ENCODE results near the gene RIMS3.

The RIMS3 gene

GRCh38 chr1:40641601-40642242, 23.8 kb downstream of the RIMS3 start:
- no peak overlapping the region for H3K27ac ChIP-seq (ENCODE audit: low read length)
- H3K4me1 ChIP-seq (ENCODE audit: control insufficient read depth, insufficient read depth, low read length) = no peaks in the 10 kb centered on the region; the same call in 1 of the 2 replicates
- no peak for DNase-seq (ENCODE audit: low read depth, low spot score)
- H3K36me3 ChIP-seq (ENCODE audit: control insufficient read depth, insufficient read depth, low read length) = no peaks in the 10 kb centered on the region
- no peak overlapping the region for H3K4me3 ChIP-seq (ENCODE audit: low read length)
- WGBS (ENCODE audit: insufficient coverage, insufficient read length) = no CpG with 5 or more reads among the region's 18 CpGs
- H3K9me3 ChIP-seq (ENCODE audit: control insufficient read depth, insufficient read depth, low read length) = no peaks in the 10 kb centered on the region
- no peaks in the 10 kb centered on the region; the same call in 1 of the 2 replicates for H3K27me3 ChIP-seq (ENCODE audit: control insufficient read depth, insufficient read depth, low read length)

GRCh38 chr1:40640314-40641076, 25.0 kb downstream of the RIMS3 start:
- Histone ChIP-seq H3K4me3 (ENCODE audit: low read length) (no peak overlapping the region), H3K9me3 (ENCODE audit: control insufficient read depth, insufficient read depth, low read length) (no peaks in the 10 kb centered on the region), H3K27ac (ENCODE audit: low read length) (no peak overlapping the region), H3K4me1 (ENCODE audit: control insufficient read depth, insufficient read depth, low read length) (no peaks in the 10 kb centered on the region), H3K27me3 (ENCODE audit: control insufficient read depth, insufficient read depth, low read length) (no peaks in the 10 kb centered on the region; the same call in 1 of the 2 replicates), H3K36me3 (ENCODE audit: control insufficient read depth, insufficient read depth, low read length) (no peaks in the 10 kb centered on the region)
- no CpG with 5 or more reads among the region's 10 CpGs for whole genome bisulfite sequencing (ENCODE audit: insufficient coverage, insufficient read length)
- no peak for DNase-seq (ENCODE audit: low read depth, low spot score)

- WGBS (ENCODE audit: insufficient coverage, insufficient read length) = no CpG with 5 or more reads among the region's 8 CpGs
- Histone ChIP-seq H3K4me1 (ENCODE audit: control insufficient read depth, insufficient read depth, low read length) (no peaks in the 10 kb centered on the region), H3K27ac (ENCODE audit: low read length) (no peak overlapping the region), H3K36me3 (ENCODE audit: control insufficient read depth, insufficient read depth, low read length) (no peaks in the 10 kb centered on the region), H3K4me3 (ENCODE audit: low read length) (no peak overlapping the region), H3K27me3 (ENCODE audit: control insufficient read depth, insufficient read depth, low read length) (no peaks in the 10 kb centered on the region), H3K9me3 (ENCODE audit: control insufficient read depth, insufficient read depth, low read length) (no peaks in the 10 kb centered on the region)
- no peak for DNase-seq (ENCODE audit: low read depth, low spot score)
Measured at GRCh38 chr1:40638097-40639036, 27.1 kb downstream of the RIMS3 start.

- H3K27me3 ChIP-seq (ENCODE audit: control insufficient read depth, insufficient read depth, low read length) = no peaks in the 10 kb centered on the region
- no peaks in the 10 kb centered on the region for H3K36me3 ChIP-seq (ENCODE audit: control insufficient read depth, insufficient read depth, low read length)
- H3K9me3 ChIP-seq (ENCODE audit: control insufficient read depth, insufficient read depth, low read length) = no peaks in the 10 kb centered on the region
- no peaks in the 10 kb centered on the region for H3K4me1 ChIP-seq (ENCODE audit: control insufficient read depth, insufficient read depth, low read length)
- no peak overlapping the region for H3K4me3 ChIP-seq (ENCODE audit: low read length)
- DNase-seq (ENCODE audit: low read depth, low spot score) = no peak
- no CpG with 5 or more reads among the region's 3 CpGs for WGBS (ENCODE audit: insufficient coverage, insufficient read length)
- H3K27ac ChIP-seq (ENCODE audit: low read length) = no peak overlapping the region
Measured at GRCh38 chr1:40637470-40638007, 27.9 kb downstream of the RIMS3 start.

GRCh38 chr1:40636777-40637176, 28.7 kb downstream of the RIMS3 start:
- DNase-seq (ENCODE audit: low read depth, low spot score) = no peak
- no peaks in the 10 kb centered on the region for H3K4me1 ChIP-seq (ENCODE audit: control insufficient read depth, insufficient read depth, low read length)
- H3K27ac ChIP-seq (ENCODE audit: low read length) = no peak overlapping the region
- no peaks in the 10 kb centered on the region for H3K36me3 ChIP-seq (ENCODE audit: control insufficient read depth, insufficient read depth, low read length)
- no CpG with 5 or more reads among the region's 6 CpGs for WGBS (ENCODE audit: insufficient coverage, insufficient read length)
- no peaks in the 10 kb centered on the region for H3K27me3 ChIP-seq (ENCODE audit: control insufficient read depth, insufficient read depth, low read length)
- H3K9me3 ChIP-seq (ENCODE audit: control insufficient read depth, insufficient read depth, low read length) = no peaks in the 10 kb centered on the region
- H3K4me3 ChIP-seq (ENCODE audit: low read length) = no peak overlapping the region

GRCh38 chr1:40635763-40636500, 29.6 kb downstream of the RIMS3 start:
- no peaks in the 10 kb centered on the region for H3K4me1 ChIP-seq (ENCODE audit: control insufficient read depth, insufficient read depth, low read length)
- H3K9me3 ChIP-seq (ENCODE audit: control insufficient read depth, insufficient read depth, low read length) = no peaks in the 10 kb centered on the region
- no CpG with 5 or more reads among the region's 25 CpGs for WGBS (ENCODE audit: insufficient coverage, insufficient read length)
- no peak overlapping the region for H3K4me3 ChIP-seq (ENCODE audit: low read length)
- DNase-seq (ENCODE audit: low read depth, low spot score) = no peak
- no peak overlapping the region for H3K27ac ChIP-seq (ENCODE audit: low read length)
- H3K27me3 ChIP-seq (ENCODE audit: control insufficient read depth, insufficient read depth, low read length) = no peaks in the 10 kb centered on the region
- no peaks in the 10 kb centered on the region for H3K36me3 ChIP-seq (ENCODE audit: control insufficient read depth, insufficient read depth, low read length)

- H3K27ac ChIP-seq (ENCODE audit: low read length) = no peak overlapping the region
- no CpG with 5 or more reads among the region's 6 CpGs for WGBS (ENCODE audit: insufficient coverage, insufficient read length)
- no peaks in the 10 kb centered on the region for H3K9me3 ChIP-seq (ENCODE audit: control insufficient read depth, insufficient read depth, low read length)
- DNase-seq (ENCODE audit: low read depth, low spot score) = no peak
- no peaks in the 10 kb centered on the region for H3K4me1 ChIP-seq (ENCODE audit: control insufficient read depth, insufficient read depth, low read length)
- H3K36me3 ChIP-seq (ENCODE audit: control insufficient read depth, insufficient read depth, low read length) = no peaks in the 10 kb centered on the region
- no peaks in the 10 kb centered on the region for H3K27me3 ChIP-seq (ENCODE audit: control insufficient read depth, insufficient read depth, low read length)
- H3K4me3 ChIP-seq (ENCODE audit: low read length) = no peak overlapping the region
Measured at GRCh38 chr1:40634901-40635655, 30.4 kb downstream of the RIMS3 start.

GRCh38 chr1:40633931-40634376, 31.5 kb downstream of the RIMS3 start:
- DNase-seq (ENCODE audit: low read depth, low spot score) = no peak
- no peaks in the 10 kb centered on the region for H3K27me3 ChIP-seq (ENCODE audit: control insufficient read depth, insufficient read depth, low read length)
- no CpG with 5 or more reads among the region's 2 CpGs for WGBS (ENCODE audit: insufficient coverage, insufficient read length)
- no peaks in the 10 kb centered on the region for H3K9me3 ChIP-seq (ENCODE audit: control insufficient read depth, insufficient read depth, low read length)
- H3K36me3 ChIP-seq (ENCODE audit: control insufficient read depth, insufficient read depth, low read length) = no peaks in the 10 kb centered on the region
- H3K4me1 ChIP-seq (ENCODE audit: control insufficient read depth, insufficient read depth, low read length) = no peaks in the 10 kb centered on the region
- H3K4me3 ChIP-seq (ENCODE audit: low read length) = no peak overlapping the region
- H3K27ac ChIP-seq (ENCODE audit: low read length) = no peak overlapping the region

- no peaks in the 10 kb centered on the region for H3K27me3 ChIP-seq (ENCODE audit: control insufficient read depth, insufficient read depth, low read length)
- no peak overlapping the region for H3K27ac ChIP-seq (ENCODE audit: low read length)
- H3K4me1 ChIP-seq (ENCODE audit: control insufficient read depth, insufficient read depth, low read length) = no peaks in the 10 kb centered on the region
- no peak overlapping the region for H3K4me3 ChIP-seq (ENCODE audit: low read length)
- no peaks in the 10 kb centered on the region for H3K9me3 ChIP-seq (ENCODE audit: control insufficient read depth, insufficient read depth, low read length)
- H3K36me3 ChIP-seq (ENCODE audit: control insufficient read depth, insufficient read depth, low read length) = no peaks in the 10 kb centered on the region
- no peak for DNase-seq (ENCODE audit: low read depth, low spot score)
Measured at GRCh38 chr1:40633523-40633922, 32.0 kb downstream of the RIMS3 start.

Measured in iPS DF 6.9 (cell line).